Midbrain (tissue), 1 donor: Measurements from ENCODE around the gene PABPN1L.

Source experiments
- DNase-seq: peaks from one replicate; lab custom pipeline; 2025; lab: John Stamatoyannopoulos, UW

Gene PABPN1L, protein sequence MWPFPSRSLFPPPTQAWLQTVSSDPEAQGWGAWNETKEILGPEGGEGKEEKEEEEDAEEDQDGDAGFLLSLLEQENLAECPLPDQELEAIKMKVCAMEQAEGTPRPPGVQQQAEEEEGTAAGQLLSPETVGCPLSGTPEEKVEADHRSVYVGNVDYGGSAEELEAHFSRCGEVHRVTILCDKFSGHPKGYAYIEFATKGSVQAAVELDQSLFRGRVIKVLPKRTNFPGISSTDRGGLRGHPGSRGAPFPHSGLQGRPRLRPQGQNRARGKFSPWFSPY

DNA sequence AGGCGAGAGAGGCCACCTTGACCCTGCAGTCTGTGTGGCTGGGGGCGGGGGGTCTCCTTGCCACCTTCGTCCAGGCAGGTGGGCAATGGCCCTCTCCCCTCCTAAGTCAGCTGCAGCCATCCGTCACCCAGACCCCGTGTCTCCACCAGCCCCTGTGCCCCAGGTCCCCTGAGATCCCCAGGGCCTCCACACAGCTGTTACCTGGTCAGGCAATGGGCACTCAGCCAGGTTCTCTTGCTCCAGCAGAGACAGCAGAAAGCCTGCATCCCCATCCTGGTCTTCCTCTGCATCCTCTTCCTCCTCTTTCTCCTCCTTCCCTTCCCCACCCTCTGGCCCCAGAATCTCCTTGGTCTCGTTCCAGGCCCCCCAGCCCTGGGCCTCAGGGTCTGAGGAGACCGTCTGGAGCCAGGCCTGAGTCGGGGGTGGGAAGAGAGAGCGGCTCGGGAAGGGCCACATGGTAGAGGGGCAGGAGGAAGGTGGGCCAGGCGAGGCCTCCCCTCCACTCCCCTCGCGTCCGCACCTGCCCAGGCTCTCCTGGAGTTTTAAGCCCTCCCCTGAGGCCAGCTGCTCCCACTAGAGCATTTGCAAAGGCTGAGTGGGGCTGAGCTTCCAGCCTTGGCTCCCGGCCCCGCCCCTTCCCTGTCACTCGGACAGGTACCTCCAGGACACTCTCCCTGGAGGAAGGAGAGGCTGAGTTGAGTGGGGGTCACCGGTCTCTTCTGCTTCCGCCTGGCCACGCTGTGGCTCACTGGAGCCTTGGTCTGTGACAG is at the start of gene PABPN1L:
TSS of gene PABPN1L (minus strand) at position 510 of the 770 bp plus-strand sequence. CDS start at position 456, 54 bp downstream.
- DNase-seq: no peak

DNA sequence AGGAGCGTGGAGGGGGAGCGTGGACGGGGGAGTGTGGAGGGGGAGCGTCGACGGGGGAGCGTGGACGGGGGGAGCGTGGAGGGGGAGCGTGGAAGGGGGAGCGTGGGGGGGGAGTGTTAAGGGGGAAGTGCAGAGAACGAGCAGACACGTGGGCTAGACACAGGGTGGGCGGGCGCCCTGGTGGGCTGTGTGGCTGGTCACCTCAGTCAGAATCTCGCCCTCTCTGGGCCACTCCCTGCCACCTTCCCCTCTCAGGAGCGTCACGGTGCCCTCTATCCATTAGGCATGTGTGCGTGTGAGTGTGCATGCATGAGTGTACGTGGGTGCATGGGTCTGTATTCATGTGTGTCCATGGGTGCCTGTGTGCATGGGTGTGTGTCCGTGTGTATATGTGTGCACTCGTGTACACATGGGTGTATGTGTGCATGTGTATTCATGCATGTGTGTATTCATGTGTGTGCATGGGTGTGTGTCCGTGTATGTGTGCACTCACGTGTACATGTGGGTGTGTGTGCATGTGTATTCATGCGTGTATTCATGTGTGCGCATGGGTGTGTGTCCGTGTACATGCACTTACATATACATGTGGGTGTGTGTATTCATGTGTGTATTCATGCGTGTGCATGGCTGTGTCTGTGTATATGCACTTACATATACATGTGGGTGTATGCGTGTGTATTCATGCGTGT is 49.3 kb upstream of the PABPN1L start:
- no peak for DNase-seq

DNA sequence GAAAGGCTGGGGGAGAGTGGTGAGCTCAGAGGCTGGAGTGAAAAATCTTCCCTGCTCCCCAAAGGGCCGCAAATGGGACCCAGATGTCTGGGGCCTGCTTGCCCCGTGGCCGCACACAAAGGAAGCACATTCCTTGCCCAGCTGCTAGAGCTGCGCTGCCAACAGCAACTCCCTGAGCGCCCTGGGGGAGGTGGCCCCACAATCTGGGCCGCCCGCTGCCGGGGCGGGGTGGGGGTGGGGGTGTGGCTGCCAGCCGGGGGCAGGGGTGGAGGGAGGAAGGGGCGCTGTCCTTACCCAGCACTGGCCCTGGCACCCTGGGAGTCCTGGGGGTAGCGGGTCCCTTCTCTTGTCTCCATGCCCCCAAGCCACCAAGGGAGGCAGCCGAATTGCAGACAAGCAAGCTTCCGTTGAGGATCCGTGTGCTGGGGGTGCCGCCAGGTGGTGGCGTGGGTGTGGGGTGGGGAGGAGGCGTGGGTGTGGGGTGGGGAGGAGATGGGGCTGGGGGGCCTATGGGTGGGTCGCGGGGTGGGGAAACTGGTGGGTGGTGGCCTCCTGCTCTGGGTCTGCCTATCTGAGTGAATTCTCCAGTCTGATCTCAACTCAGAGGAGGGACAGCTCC is 48.4 kb upstream of the PABPN1L start:
- no peak for DNase-seq

DNA sequence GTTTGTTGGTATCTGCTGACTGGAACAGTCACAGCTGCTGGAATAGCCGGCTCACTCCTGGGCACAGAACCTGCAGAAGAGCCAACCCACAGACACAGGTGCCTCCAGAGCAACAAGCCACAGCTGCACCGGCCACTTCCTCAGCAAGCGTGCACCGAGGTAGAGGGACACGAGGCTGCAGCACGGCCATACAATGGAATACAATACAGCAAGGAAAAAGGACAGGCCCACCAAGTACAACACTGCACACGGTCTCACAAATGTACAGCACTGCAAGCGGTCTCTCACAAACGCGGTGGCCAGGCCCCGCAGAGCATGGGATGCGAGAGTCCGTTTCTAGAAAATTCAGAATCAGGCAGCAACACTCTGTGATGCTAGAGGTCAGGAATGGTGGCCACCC is 47.4 kb upstream of the PABPN1L start:
- no peak for DNase-seq

DNA sequence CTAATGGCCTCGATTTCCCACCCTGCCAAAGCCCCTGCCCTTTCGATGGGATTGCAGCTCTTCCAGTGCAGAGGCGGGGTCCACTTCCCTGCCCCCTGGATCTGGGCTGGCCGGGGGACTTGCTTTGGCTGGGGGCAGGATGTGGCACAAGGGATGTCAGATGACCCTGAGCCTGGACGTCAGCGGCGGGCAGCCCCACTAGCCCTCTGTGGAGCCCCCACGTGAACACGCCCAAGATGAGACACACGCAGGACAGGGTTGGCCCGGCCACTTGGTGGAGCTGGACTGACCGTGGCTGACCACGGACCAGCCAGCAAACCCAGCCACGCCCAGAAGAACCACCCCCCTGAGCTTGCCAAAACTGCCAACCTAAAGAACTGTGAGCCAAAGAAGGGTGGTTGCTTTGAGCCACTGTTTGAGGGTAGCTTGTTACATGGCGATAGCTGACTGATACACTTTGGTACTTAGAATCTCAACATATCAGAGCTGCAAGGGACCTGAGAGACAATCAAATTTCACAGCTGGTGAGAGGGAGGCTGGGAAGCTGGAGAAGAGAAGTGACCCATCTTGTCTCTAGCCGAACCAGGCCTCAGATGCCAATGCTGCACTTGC is 46.6 kb upstream of the PABPN1L start:
- no peak for DNase-seq

DNA sequence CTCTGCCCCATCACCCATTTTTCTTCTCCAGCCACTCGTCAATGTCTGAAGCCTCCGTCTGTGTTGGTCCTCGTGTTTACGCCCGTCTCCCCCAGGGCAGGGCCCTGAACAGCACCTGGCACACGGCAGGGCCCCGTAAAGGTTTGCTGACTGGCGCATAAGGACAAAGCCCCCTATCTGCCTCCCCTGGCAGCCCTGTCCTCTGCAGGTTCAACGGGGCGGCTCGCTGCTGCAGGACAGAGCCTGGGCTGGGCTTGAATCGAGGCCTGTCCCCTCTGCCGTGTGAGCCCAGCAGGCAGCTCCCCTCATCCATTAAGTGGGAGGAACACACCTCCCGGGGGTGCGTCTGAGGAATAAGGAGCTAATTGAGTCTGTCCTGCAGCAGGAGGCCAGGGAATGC is 46.1 kb upstream of the PABPN1L start:
- DNase-seq: no peak

DNA sequence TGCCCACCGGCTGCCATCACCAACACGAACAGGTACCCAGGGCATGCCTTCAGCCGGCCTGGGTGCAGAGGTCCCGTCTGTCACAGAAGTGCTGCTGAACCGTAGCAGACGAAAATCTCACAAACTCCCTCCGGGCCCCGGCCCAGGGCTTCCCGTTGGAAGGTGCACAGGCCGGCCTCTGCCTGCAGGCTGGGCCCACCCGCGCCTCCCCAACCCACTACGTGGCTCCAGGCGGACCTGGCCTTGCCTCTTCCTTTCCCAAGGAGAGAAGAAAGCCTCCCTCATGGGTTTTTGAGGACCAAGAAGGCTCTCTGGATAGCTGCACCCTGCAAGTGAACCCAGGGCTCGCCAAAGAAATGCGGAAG is 45.5 kb upstream of the PABPN1L start:
- no peak for DNase-seq

DNA sequence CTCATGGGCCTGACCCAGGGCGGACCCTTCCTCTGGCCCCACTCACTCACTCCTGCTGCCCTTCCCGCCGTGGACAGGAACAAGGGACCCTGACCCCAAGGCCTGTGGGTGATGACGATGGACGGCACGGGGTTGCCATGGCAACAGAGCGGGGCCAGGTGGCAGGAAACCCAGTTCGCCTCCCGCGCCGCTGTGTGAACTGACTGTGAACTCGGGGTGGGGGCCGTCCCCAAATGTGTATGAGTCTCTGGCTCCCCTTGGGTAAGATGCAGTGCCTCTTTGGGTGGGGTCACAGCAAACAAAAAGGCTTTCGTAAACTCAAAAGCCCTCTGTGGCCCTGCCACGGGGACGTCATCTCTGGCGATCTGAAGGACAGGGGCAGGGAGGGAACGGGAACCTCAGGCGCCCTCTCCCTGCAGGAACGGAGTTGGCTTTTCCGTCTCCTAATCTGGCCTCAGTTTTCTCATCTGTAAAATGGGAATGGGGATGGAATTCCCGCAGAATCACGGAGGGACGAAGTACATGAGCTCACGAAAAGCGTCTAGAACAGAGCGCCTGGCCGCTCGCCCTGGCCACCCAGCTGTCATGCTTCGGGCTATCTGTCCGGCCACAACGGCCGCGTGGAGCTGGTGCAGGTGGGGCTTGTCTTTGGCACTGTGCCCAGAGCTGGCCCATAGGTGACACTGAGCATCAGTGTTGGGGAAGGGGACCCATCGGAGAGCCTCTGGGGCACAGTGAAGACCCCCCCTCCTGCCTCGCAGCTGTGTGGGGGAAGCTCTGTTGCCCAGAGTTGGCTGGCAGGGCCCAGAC is 44.9 kb upstream of the PABPN1L start:
- no peak for DNase-seq

DNA sequence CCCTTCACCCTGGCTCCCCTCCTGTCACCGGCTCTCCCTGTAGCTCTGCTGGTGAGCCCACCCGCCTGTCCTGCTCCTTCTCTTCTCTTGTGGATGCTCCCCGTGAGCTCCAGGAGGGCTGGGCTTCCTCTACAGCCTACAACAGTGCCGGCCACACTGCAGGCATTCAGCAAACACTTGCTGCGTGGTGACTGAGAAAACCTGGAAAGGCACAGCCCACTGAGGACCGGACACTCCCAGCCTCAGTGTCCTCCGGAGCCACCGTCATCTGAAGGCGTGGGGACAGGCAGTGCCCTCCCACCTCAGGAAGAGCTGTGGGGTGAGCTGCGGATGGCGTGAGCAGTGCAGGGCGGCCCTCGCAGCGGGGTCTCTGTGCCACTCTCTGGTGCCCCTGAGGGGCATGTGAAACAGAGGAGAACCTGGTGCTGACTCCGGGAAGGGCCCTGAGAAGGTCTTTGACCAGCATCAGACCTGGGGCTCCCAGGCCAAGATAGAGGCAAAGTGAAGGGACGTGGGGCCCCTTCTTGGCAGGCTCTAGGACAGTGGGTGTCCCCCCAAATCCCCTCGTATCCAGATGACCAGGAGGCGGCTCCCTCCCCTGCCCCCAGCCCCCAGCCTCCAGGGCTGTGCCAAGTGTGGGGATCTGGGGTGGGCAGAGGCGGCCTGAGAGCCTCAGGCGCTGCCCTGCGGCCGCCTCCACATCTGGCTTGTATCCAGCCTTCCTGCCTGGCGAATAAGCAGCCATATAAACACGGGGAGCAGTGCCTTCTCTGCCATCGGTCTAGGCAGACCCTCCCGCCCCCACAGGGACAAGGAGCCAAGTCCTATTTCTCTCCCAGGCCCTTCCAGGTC is 44.0 kb upstream of the PABPN1L start:
- no peak for DNase-seq

DNA sequence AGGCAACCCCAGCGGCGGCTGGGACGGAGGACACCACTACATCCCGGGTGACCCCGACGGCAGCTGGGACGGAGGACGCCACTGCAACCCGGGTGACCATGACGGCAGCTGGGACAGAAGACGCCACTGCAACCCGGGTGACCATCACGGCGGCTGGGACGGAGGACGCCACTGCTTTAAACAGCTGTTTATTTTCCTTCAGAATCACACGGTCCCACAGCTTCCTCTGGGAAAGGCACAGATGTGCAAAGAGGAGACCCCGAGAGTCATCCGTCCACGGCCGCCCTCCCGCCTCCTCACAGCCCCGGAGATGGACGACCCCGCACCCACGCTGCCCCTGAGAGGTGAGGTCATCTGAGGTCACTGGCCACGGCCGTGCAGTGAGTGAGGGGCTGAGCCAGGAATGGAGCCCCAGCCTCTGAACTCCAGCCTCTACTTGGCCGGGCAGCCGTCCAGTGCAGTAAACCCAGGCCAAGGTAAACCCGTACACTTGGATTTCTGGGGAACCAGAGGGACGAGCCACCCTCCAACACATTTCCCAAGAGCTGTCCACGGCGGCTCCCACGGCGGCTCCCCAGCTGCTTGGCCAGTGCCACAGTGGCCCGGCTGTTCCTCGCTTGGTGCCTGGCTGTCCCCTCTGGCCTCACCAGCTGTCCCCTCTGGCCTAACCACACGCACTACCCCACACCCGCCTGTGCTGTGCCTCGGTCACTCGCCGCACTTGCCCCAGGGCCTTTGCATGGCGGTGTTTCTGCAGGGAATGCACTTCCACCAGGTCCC is 43.2 kb upstream of the PABPN1L start:
- DNase-seq: no peak

DNA sequence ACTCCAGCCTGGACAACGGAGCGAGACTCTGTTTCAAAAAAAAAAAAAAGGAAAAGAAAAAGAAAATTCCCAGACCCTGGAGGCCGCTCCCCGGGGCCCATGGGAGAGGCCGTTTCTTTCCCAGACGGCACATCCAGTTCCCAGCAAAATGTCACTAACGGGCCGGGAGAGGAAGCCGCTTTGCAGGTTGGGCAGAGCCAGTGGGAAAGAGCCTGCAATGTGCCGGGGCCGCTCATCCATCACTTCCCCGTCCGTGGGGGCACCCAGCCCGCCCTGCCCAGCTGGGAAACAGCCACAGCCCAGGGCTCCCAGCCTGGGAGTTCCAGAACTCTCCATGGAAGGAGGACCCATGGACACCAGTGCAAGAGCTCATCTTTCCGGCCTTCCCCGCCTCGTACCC is 41.8 kb upstream of the PABPN1L start:
- no peak for DNase-seq

DNA sequence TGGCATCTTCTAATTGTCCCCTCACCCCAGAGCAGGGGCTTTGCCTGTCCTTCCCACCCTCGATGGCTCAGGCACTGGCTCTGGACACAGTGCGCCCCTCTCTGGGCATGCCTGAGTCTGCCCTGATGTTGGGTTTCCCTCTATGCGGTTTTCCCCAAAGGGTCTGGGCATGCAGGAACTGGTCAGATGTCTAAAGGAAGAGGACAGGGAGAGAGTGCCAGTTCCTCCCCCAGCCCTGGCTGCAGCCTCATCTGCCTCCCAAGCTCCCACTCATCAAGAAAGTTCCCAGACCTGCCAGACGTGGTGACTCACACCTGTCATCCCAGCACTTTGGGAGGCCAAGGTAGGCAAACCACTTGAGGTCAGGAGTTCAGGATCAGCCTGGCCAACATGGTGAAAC is 41.3 kb upstream of the PABPN1L start:
- DNase-seq: no peak

DNA sequence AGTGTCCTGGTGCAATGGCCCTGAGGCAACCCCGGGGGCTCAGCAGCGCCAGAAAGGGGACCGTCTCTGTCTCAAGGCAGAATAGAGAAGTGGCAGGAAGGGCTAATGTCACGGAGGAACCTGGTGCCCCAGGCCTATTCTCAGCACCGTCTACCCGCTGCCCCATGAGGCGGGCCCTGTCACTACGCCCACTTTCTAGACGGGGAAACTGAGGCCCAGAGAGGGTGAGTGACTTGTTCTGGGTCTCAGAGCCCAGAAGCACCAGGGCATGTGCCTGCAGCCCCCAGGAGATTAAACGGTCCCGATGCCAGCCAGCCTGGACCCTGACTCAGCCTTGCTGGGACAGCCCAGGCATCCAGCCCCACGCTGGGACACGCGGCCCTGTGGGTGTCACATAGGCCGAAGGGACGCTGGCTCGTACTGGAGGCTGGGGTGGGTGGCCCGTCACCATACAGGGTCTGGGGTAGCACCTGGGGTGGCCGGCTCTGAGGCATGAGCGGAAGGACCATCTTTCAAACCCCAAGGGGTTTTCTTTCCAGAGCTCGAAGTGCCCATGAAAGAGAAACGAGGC is 40.2 kb upstream of the PABPN1L start:
- DNase-seq: no peak

DNA sequence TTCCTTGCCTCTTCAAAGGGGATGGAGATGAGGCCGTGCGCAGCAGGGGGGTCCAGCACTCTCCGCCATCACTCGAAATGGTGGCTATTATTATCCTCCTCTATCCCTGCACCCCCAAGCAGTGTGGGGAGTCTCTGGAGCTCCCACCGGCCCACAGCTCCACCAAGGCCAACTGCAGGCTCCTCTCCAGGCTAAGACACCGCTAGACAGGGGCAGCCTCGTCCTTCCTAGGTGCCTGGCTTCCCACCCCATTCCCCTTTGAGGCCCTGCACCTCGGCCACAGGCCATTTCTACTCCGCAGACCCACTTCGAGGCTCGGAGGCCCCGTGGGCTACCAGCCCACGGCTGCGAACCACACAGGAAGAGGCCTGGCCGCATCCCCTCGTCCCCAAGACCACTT is 39.6 kb upstream of the PABPN1L start:
- DNase-seq: no peak

DNA sequence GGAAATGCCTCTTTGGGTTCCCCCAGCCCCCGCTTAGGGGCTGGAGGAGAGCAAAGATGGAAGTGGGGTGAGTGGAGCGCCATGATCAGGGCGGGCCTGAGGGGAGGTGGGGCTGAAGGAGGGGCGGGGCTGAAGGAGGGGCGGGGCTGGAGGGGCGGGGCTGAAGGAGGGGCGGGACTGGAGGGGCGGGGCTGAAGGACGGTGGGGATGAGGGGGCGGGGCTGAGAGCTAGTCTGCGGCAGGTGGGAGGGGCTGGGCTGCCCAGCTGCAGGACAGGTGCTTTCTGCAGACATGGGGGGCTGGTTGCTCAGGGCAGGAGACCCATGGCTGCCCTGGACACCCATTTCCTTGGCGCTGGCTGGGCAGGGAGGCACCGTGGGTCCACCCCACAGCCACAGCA is 39.1 kb upstream of the PABPN1L start:
- no peak for DNase-seq

DNA sequence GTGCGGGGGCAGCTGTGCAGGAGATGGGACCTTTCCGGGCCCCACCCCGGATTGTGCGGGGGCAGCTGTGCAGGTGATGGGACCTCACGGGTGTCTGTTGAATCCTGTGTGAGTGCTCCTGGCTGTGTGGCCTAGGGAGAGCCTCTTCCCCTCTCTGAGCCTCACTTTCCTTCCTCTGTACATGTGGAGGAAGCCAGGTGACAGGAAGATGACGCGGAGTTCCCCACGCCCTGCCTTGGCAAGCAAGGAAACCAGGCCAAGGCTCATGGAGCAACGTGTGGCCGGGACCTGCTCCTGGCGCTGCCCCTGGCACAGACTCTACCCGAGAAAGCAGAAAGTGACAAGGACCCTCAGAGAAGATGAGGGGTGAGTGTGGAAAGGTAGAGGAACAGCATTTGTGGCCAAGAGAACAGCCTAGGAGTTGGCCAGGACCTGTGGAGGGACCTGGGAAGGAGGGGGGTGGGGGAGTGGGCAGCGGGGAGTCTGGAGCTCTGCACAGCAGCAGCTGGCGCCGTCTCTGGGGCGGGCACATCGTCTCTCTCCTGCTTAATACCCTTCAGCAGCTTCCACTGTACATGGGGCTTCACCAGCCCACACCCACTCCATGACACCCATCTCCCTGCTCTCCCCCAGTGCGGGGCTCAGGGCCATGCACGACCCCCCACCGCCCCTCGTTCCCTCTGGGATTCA is 38.4 kb upstream of the PABPN1L start:
- DNase-seq: no peak

DNA sequence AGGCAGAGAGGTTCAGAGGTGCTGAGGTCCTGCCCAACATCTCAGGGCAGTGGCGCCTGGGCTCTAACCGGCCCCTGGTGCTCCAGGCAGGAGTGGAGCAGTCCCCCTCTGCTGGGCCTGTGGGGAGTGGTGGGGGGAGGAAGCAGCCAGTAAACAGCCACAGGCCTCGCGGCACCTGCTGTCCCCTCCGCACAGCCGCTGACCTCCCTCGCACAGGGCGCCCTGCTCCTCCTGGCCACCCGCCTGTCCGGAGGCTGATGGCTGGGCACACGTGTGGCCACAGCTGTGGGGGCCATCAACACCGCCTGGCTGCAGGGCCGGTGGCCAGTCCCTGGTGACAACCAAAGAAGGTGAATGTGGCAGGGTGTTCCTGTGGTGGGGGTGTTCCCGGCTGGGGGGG is 36.8 kb upstream of the PABPN1L start:
- DNase-seq: no peak

DNA sequence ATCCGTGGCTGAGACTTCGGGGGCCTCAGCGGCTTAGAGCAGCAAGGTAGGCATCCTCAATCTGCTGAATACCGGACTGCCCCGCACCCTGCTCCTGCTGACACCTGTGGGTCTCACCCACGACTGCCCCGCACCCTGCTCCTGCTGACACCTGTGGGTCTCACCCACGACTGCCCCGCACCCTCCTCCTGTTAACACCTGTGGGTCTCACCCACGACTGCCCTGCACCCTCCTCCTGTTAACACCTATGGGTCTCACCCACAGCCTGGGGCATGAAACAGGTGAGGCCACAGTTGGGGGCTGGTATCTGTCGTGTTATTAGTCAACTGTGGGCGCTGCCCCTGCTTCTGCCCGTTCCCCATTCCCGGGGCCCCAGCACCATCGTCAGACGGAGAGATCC is 36.3 kb upstream of the PABPN1L start:
- no peak for DNase-seq
